Spinal cord (tissue), 10 donors: Measurements from ENCODE around the gene NCDN. TPM values are rescaled to one million over a fixed set of nuclear protein-coding genes. Genes with fewer than 3 reads are reported as not detected.

Experiments used
- DNase-seq, 6 donors: peaks; one replicate each; pipeline versions ENCODE4 v3.0.0 to v3.0.0-alpha.2; 2013 to 2015; ENCODE audit warnings: low spot score in 6 of 6, low read depth in 4 of 6
- H3K27ac ChIP-seq: one replicate; pipeline ENCODE4 v1.5.1; 2013; ENCODE audit warnings: low read depth, low read length, control low read depth
- H3K27me3 ChIP-seq: one replicate; pipeline ENCODE4 v1.6.1; 2013; ENCODE audit warnings: low read length; ENCODE audit not compliant: control insufficient read depth, insufficient read depth
- H3K36me3 ChIP-seq: one replicate; pipeline ENCODE4 v1.6.1; 2013; ENCODE audit warnings: low read length; ENCODE audit not compliant: control insufficient read depth, insufficient read depth
- H3K4me1 ChIP-seq: one replicate; pipeline ENCODE4 v1.6.1; 2013; ENCODE audit warnings: low read length; ENCODE audit not compliant: control insufficient read depth, insufficient read depth
- H3K4me3 ChIP-seq: one replicate; pipeline ENCODE4 v1.5.1; 2013; ENCODE audit warnings: low read depth, low read length, control low read depth
- H3K9me3 ChIP-seq: one replicate; pipeline ENCODE4 v1.6.1; 2013; ENCODE audit warnings: low read length; ENCODE audit not compliant: control insufficient read depth, insufficient read depth
- WGBS: methylation state at CpG from one replicate; pipeline ENCODE4 v1.1.5; 2013; ENCODE audit warnings: missing lambda C conversion rate; ENCODE audit not compliant: insufficient coverage; 5-methylcytosine and 5-hydroxymethylcytosine counted together
- long read RNA-seq, 4 donors: transcript quantifications; one replicate each; lab custom pipeline, GENCODE V29; 2026
- polyA plus RNA-seq, 2 donors: library from polyadenylated mRNA; unstranded; fragments of 120-200 nt; gene quantifications; one replicate each; pipeline ENCODE4 v1.2.1, GENCODE V29; 2013; ENCODE audit not compliant: insufficient read length in 2 of 2
- total RNA-seq, 2 donors: library from RNA; depleted of rRNA in 1 of 2; stranded (reverse); fragments of 120-200 nt in 1 of 2; fragments of >200 nt in 1 of 2; gene quantifications; one replicate each; pipeline versions ENCODE4 v1.2.3 to v1.2.4, GENCODE V29; 2013 to 2014
- donor health status: healthy.

Gene NCDN
- 100 to 1,000 TPM in 1 of 2 donors, 10 to 100 TPM in 1; 39.9 to 130 TPM for total RNA-seq
- polyA plus RNA-seq: 100 to 1,000 TPM; 188 to 209 TPM
- long read RNA-seq, donor 1, transcript NCDN-203 (7 exons, 3,677 nt): major isoform, 28 of 62 reads
- long read RNA-seq, donor 1, transcript NCDN-201 (8 exons, 3,433 nt): minor isoform, 7 of 62 reads
- long read RNA-seq, donor 1, partial matches to known transcripts: 23 of 62 reads
- long read RNA-seq, donor 1, other reads (novel, unspliced or antisense): 0 of 62 reads
- long read RNA-seq, donor 2, partial matches to known transcripts: 11 of 13 reads
- long read RNA-seq, donor 2, other reads (novel, unspliced or antisense): 0 of 13 reads
- long read RNA-seq, donor 3, transcript NCDN-203 (7 exons, 3,677 nt): major isoform, 8 of 26 reads
- long read RNA-seq, donor 3, partial matches to known transcripts: 15 of 26 reads
- long read RNA-seq, donor 3, other reads (novel, unspliced or antisense): 0 of 26 reads
- long read RNA-seq, donor 4, partial matches to known transcripts: 0 of 2 reads
- long read RNA-seq, donor 4, other reads (novel, unspliced or antisense): 0 of 2 reads

- peaks cover 32% of the 10 kb centered on the region for H3K36me3 ChIP-seq
- peak within 1 kb of the TSS; percentile 96 for H3K4me3 ChIP-seq
- WGBS: 0% methylated on average over 48 of the region's 58 CpGs
- peaks cover 51% of the 10 kb centered on the region for H3K4me1 ChIP-seq
- H3K27me3 ChIP-seq: no peaks in the 10 kb centered on the region
- peak within 1 kb of the TSS; percentile 98 for H3K27ac ChIP-seq
- no peaks in the 10 kb centered on the region for H3K9me3 ChIP-seq
- DNase-seq: peak in 5 of 6 donors; percentile 96 to 99 (median 97)
These were observed at the start of gene NCDN for GRCh38 chr1:35557611-35558373. Gene NCDN (plus strand): TSS chr1:35557799. CDS start chr1:35558191, 392 bp downstream.

- Histone ChIP-seq H3K9me3 (no peaks in the 10 kb centered on the region), H3K27me3 (no peaks in the 10 kb centered on the region), H3K4me3 (no peak overlapping the region), H3K36me3 (no peaks in the 10 kb centered on the region), H3K27ac (no peak overlapping the region), H3K4me1 (peaks cover 5% of the 10 kb centered on the region)
- DNase-seq: no peak
These were observed 49.7 kb upstream of the NCDN start for GRCh38 chr1:35507947-35508346.

- no CpG with 5 or more reads among the region's 3 CpGs for WGBS
- Histone ChIP-seq H3K4me3 (no peak overlapping the region), H3K36me3 (no peaks in the 10 kb centered on the region), H3K4me1 (peaks cover 5% of the 10 kb centered on the region), H3K27me3 (no peaks in the 10 kb centered on the region), H3K9me3 (no peaks in the 10 kb centered on the region), H3K27ac (no peak overlapping the region)
- no peak for DNase-seq
These were observed 48.0 kb upstream of the NCDN start for GRCh38 chr1:35509558-35509957.

- no peak for DNase-seq
- H3K27ac ChIP-seq: no peak overlapping the region
- H3K4me3 ChIP-seq: no peak overlapping the region
- H3K27me3 ChIP-seq: no peaks in the 10 kb centered on the region
- 100% methylated on average over 1 of the region's 2 CpGs for WGBS
- H3K36me3 ChIP-seq: no peaks in the 10 kb centered on the region
- H3K9me3 ChIP-seq: no peaks in the 10 kb centered on the region
- peaks cover 5% of the 10 kb centered on the region for H3K4me1 ChIP-seq
These were observed 46.3 kb upstream of the NCDN start for GRCh38 chr1:35511305-35511704.

GRCh38 chr1:35518183-35518582 lies 39.4 kb upstream of the NCDN start:
- Histone ChIP-seq H3K4me3 (no peak overlapping the region), H3K36me3 (no peaks in the 10 kb centered on the region), H3K4me1 (no peaks in the 10 kb centered on the region), H3K27ac (no peak overlapping the region), H3K9me3 (peaks cover 9% of the 10 kb centered on the region), H3K27me3 (no peaks in the 10 kb centered on the region)
- WGBS: no CpG with 5 or more reads among the region's 3 CpGs
- no peak for DNase-seq

- no peak for DNase-seq
- peaks cover 9% of the 10 kb centered on the region for H3K9me3 ChIP-seq
- no peak overlapping the region for H3K4me3 ChIP-seq
- no peaks in the 10 kb centered on the region for H3K36me3 ChIP-seq
- no peaks in the 10 kb centered on the region for H3K4me1 ChIP-seq
- no CpG with 5 or more reads among the region's 2 CpGs for WGBS
- H3K27me3 ChIP-seq: no peaks in the 10 kb centered on the region
- no peak overlapping the region for H3K27ac ChIP-seq
These were observed 38.2 kb upstream of the NCDN start for GRCh38 chr1:35519432-35519831.

- no CpG with 5 or more reads among the region's 2 CpGs for WGBS
- Histone ChIP-seq H3K27me3 (no peaks in the 10 kb centered on the region), H3K9me3 (peaks cover 4% of the 10 kb centered on the region), H3K4me3 (no peak overlapping the region), H3K4me1 (no peaks in the 10 kb centered on the region), H3K36me3 (no peaks in the 10 kb centered on the region), H3K27ac (no peak overlapping the region)
- no peak for DNase-seq
These were observed 33.5 kb upstream of the NCDN start for GRCh38 chr1:35524106-35524505.

GRCh38 chr1:35530168-35530567 lies 27.4 kb upstream of the NCDN start:
- WGBS: 67% methylated on average over 3 of the region's 5 CpGs
- Histone ChIP-seq H3K27ac (no peak overlapping the region), H3K27me3 (no peaks in the 10 kb centered on the region), H3K36me3 (peaks cover 10% of the 10 kb centered on the region), H3K4me3 (no peak overlapping the region), H3K4me1 (no peaks in the 10 kb centered on the region), H3K9me3 (peaks cover 8% of the 10 kb centered on the region)
- DNase-seq: no peak

GRCh38 chr1:35530946-35531345 lies 26.7 kb upstream of the NCDN start:
- Histone ChIP-seq H3K9me3 (peaks cover 8% of the 10 kb centered on the region), H3K4me3 (no peak overlapping the region), H3K36me3 (peaks cover 10% of the 10 kb centered on the region), H3K27ac (no peak overlapping the region), H3K4me1 (no peaks in the 10 kb centered on the region), H3K27me3 (no peaks in the 10 kb centered on the region)
- 100% methylated on average over 2 of the region's 2 CpGs for WGBS
- DNase-seq: no peak
